Astrocyte of the hippocampus (primary cell): ENCODE measurements around the gene NUFIP2.
"Not testable (repeated sequence)": the region's sequence is repeated elsewhere in the genome, so short reads cannot be mapped to it uniquely, and the experiment has no call there.

Experiments used
- DNase-seq: peaks from one replicate; pipeline ENCODE4 v3.0.0; 2011; ENCODE audit warnings: low read depth, low spot score

The NUFIP2 gene

GRCh38 chr17:29293890-29294579 lies at the start of gene NUFIP2:
TSS of gene NUFIP2 (minus strand) at chr17:29294148. CDS start at chr17:29294059, 89 bp downstream.
- peak; percentile 99 for DNase-seq

DNA sequence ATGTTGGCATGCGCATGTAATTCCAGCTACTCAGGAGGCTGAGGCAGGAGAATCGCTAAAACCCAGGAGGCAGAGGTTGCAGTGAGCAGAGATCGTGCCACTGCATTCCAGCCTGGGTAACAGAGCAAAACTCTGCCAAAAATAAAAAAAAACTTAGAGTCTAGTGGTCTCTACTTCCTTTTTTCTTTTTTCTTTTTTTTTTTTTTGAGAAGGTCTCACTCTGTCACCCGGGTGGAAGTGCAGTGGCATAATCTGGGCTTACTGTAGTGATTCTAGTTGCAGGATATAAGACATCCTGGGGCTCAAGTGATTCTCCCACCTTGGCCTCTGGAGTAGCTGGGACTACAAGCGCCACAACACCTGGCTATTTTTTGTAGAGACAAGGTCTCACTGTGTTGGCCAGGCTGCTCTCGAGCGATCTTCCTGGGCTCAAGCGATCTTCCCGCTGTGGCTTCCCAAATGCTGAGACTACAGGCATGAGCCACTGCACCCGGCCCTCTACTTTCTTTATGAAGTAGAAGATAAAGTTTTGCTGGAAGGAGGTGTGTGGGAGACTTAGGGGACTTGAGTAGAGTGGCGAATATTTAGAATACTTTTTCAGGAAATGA lies 48.3 kb upstream of the NUFIP2 start:
- no peak for DNase-seq

DNA sequence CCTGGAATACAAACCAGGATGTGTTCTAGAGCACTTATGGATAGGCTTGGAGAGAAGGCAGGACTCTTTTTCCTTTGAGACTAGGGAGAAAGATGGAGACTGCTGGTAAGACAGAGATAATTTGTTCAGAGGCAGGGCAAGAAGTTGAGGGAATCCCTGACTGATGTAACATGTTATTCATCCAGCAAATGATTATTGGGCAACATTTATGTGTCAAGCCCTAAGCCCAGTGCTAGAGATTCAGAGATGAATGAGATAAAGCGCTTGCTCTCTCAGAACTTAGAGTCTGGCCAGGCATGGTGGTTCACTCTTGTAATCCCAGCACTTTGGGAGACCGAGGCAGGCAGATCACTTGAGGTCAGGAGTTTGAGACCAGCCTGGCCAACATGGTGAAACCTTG lies 47.8 kb upstream of the NUFIP2 start:
- no peak for DNase-seq

DNA sequence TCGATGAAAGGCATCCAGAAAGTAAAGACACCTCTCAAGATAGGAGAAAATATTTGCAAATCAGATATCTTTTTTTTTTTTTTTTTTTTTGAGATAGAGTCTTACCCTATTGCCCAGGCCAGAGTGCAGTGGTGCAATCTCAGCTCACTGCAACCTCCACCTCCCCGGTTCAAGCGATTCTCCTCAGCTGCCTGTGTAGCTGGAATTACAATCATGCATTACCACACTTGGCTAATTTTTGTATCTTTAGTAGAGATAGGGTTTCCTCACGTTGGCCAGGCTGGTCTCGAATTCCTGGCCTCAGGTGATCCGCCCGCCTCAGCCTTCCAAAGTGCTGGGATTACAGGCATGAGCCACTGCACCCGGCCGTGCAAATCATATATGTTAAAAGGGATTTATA lies 45.1 kb upstream of the NUFIP2 start:
- not testable (repeated sequence) for DNase-seq

- no peak for DNase-seq
Measured at GRCh38 chr17:29331708-29332085, 37.7 kb upstream of the NUFIP2 start.

DNA sequence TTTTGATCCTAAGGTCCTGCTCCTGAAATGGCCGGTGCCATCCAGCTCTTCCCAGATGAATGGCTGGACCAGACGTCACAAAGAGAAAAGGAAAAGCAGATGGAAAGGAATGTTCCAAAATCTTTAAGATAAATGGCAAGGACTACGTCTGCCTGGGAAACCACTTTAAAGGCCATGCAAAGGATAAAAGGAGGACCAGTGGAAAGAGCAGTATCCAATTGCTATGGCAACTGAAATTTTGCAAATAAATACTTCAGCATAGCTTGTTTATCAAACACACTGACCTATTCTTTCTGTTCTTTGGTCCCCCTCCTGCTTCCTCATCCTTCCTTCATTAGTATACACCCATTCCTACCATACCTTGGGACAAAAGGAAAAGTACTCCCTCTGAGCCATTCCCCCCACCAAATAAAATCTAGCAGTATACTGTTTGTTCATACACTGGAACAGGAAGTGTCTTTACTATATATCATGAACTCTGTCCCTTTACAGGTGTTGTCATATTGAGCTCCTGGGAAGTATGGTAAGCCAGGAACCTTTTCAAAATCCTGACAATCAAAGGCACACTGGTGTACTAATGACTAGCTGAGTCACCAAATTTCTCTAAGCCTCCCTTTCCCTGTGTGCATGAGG lies 37.2 kb upstream of the NUFIP2 start:
- peak; percentile 4 for DNase-seq

- no peak for DNase-seq
Measured at GRCh38 chr17:29327412-29327811, 33.5 kb upstream of the NUFIP2 start.

DNA sequence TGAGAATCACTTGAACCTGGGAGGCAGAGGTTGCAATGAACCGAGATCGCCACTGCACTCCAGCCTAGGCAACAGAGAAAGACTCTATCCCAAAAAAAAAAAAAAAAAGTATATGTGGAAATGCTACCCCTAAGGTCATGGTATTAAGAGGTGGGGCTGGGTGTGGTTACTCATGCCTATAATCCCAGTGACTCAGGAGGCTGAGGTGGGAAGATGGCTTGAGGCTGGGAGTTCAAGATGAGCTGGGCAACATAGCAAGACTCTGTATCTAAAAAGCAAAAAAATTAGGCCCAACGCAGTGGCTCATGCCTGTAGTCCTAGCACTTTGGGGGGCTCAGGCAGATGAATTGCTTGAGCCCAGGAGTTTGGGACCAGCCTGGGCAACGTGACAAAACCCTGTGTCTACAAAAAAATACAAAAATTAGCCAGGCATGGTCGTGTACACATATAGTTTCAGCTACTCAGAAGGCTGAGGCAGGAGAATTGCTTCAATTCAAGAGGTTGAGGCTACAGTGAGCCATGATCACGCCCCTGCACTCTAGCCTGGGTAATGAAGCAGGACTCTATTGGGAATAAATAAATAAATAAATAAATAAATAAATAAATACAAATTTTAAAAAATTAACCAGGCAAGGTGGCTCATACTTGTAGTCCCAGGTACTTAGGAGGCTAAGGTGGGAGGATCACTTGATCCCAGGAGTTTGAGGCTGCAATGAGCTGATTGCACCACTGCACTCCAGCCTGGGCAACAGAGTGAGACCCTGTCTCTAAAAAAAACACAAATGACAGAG lies 32.3 kb upstream of the NUFIP2 start:
- DNase-seq = no peak

GRCh38 chr17:29322363-29322762 lies 28.4 kb upstream of the NUFIP2 start:
- no peak for DNase-seq

DNA sequence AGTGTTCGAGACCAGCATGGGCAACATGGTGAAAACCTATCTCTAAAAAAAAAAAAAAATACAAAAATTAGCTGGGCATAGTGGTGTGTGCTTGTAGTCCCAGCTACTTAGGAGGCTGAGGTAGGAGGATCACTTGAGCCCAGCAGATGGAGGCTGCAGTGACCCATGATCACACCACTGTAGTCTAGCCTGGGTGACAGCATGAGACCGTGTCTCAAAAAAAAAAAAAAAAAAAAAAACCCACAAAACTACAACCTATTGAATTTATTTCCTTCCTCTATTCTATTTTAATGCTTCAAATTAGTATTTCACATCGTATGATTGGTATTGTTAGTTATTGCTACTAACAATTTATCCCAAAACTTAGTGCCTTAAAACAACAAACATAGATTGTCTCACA lies 9.4 kb upstream of the NUFIP2 start:
- no peak for DNase-seq

DNA sequence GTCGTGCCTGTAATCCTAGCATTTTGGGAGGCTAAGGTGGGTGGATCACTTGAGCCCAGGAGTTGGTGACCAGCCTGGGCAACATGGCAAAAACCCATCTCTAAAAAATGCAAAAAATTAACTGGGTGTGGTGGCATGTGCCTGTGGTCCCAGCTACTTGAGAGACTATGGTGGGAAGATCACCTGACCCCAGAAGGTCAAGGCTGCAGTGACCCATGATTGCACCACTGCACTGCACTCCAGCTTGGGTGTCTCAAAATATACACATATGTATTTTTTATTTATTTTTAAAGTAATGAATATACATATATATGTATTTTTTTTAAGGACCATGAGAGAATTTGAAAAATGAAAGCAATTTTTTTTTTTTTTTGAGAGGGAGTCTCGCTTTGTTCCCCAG lies 5.1 kb upstream of the NUFIP2 start:
- DNase-seq = no peak

GRCh38 chr17:29295420-29295819 lies 1.5 kb upstream of the NUFIP2 start:
- DNase-seq = no peak

GRCh38 chr17:29294580-29294900 lies 592 bp upstream of the NUFIP2 start:
- no peak for DNase-seq

DNA sequence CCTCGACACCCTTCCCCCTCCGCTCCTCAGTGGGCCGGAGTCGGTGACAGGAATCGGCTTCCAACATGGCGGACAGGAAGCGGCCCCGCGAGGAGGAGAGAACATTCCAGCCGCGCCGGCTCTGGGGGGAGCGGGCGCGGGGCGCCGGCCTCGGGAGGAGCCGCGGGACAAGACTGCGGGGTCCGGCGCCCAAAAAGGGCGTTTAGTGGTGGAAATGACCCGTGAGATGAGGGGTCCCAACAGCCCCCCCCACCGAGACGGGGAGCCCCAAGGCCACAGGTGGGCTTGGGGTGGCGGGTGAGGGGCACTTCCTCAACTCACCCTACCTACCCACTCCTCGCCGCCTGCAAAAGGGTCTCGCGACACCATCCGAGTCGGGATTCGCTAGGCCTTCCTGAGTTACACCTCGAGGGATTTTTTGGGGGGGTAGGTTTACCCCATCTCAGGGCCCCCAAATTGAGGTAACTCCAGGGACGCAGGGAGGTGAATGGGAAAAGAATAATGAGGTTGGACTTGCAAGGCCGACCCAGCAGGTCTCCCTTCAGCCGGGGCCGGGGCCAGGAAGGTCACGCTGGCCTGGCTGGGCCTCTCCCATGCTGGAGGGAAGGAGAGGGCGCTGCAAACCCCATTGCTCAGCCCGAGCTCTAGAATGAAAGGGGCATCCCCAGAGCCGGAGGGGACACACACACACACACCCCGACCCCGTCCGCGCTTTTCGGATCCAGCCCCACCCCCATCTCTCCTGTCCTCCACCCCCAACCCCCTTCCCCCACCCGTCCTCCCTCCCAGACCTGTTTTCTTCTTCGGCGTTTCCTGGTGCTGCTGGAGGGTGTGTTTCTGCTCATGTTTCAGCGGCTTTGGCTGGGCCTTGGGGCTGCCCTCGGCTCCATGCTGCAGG lies 707 bp downstream of the NUFIP2 start:
- DNase-seq = peak; percentile 79

- peak; percentile 79 for DNase-seq
Measured at GRCh38 chr17:29292071-29292991, 1.6 kb downstream of the NUFIP2 start.

GRCh38 chr17:29291163-29291752 lies 2.7 kb downstream of the NUFIP2 start:
- DNase-seq = peak; percentile 81

DNA sequence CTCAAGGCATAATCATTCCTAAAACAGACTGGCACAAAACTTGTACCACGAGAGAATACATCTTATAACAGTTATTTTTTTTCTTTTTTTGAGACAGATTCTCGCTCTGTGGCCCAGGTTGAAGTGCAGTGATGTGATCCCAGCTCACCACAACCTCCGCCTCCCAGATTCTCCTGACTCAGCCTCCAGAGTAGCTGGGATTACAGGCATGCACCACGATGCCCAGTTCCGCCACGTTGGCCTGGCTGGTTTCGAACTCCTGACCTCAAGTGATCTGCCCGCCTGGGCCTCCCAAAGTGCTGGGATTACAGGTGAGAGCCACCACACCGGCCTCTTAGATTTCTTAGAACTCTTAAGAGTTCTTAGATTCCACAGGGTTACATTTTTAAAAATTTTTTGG lies 4.1 kb downstream of the NUFIP2 start:
- no peak for DNase-seq

GRCh38 chr17:29283961-29284360 lies 10.0 kb downstream of the NUFIP2 start:
- no peak for DNase-seq

DNA sequence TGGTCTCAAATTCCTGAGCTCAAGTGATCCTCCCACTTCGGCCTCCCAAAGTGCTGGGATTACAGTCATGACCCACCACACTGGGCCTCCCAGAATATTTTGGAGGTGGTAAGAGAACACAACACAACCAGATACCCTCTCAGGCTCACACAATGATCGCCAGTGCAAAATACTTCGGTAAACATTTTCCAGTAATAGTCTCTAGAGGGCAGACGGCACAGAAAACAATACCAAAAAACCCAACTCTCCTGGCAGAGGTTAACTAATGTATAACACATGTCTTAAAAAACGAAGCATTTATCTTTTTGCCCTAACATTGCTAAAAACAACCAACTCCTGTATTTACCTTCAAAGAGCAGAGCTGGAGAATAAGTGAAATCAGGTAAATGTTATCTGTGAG lies 10.5 kb downstream of the NUFIP2 start:
- no peak for DNase-seq
